ENCODE measurements around the gene ERGIC1. TPM values are rescaled to one million over a fixed set of nuclear protein-coding genes. Genes with fewer than 3 reads are reported as not detected.

ERGIC1 gene
- total RNA-seq, 1 donor from 2014 or later, result 99.1 TPM

GRCh38 chr5:172952034-172952511 is 118.0 kb downstream of the ERGIC1 start:
- no peak for DNase-seq (ENCODE audit: low read depth)
- H3K4me3 ChIP-seq (ENCODE audit: low read depth, low read length), result no peak overlapping the region
- TF ChIP-seq CTCF (conservative IDR thresholded peaks at IDR 0.05; ENCODE audit: low read depth, low read length), result no peak

- no peak for TF ChIP-seq CTCF (conservative IDR thresholded peaks at IDR 0.05; ENCODE audit: low read depth, low read length)
- no peak overlapping the region for H3K4me3 ChIP-seq (ENCODE audit: low read depth, low read length)
- DNase-seq (ENCODE audit: low read depth), result no peak
Observed at GRCh38 chr5:172953776-172954675, 120.0 kb downstream of the ERGIC1 start.

GRCh38 chr5:172954751-172955159 is 120.7 kb downstream of the ERGIC1 start:
- no peak overlapping the region for H3K4me3 ChIP-seq (ENCODE audit: low read depth, low read length)
- no peak for TF ChIP-seq CTCF (conservative IDR thresholded peaks at IDR 0.05; ENCODE audit: low read depth, low read length)
- no peak for DNase-seq (ENCODE audit: low read depth)

GRCh38 chr5:172956228-172956627 is 122.2 kb downstream of the ERGIC1 start:
- H3K4me3 ChIP-seq (ENCODE audit: low read depth, low read length), result no peak overlapping the region
- TF ChIP-seq CTCF (conservative IDR thresholded peaks at IDR 0.05; ENCODE audit: low read depth, low read length), result no peak
- DNase-seq (ENCODE audit: low read depth), result no peak

- no peak for DNase-seq (ENCODE audit: low read depth)
- TF ChIP-seq CTCF (conservative IDR thresholded peaks at IDR 0.05; ENCODE audit: low read depth, low read length), result no peak
- H3K4me3 ChIP-seq (ENCODE audit: low read depth, low read length), result no peak overlapping the region
Observed at GRCh38 chr5:172956936-172957335, 122.9 kb downstream of the ERGIC1 start.

GRCh38 chr5:172957458-172957857 is 123.4 kb downstream of the ERGIC1 start:
- TF ChIP-seq CTCF (conservative IDR thresholded peaks at IDR 0.05; ENCODE audit: low read depth, low read length), result no peak

More at GRCh38 chr5:172957458-172957857, 123.4 kb downstream of the ERGIC1 start:
- no peak overlapping the region for H3K4me3 ChIP-seq (ENCODE audit: low read depth, low read length)
- no peak for DNase-seq (ENCODE audit: low read depth)
